WTC11 (cell line): ENCODE measurements around the gene CAMTA1. TPM values are rescaled to one million over a fixed set of nuclear protein-coding genes. Genes with fewer than 3 reads are reported as not detected.

Experiments
- ATAC-seq: fragments of 200-7000 bp; cut with Tn5 transposase; 2 replicates; pipeline ENCODE4 v1.10.0; 2021; ENCODE audit warnings: mild to moderate bottlenecking, moderate library complexity
- CTCF ChIA-PET: fragments of 300-600 bp; sonication (Branson Sonifier 250); formaldehyde crosslinking; loops from one replicate; lab custom pipeline; 2021; ENCODE audit warnings: antibody characterized with exemption; lab: Charles Lee
- POLR2A ChIA-PET: fragments of 350-600 bp; sonication (Branson Sonifier 250); formaldehyde crosslinking; loops from one replicate; lab custom pipeline; 2021; ENCODE audit warnings: antibody characterized with exemption; lab: Charles Lee
- DNase-seq: peaks from one replicate; pipeline ENCODE4 v3.0.0; 2021; ENCODE audit warnings: low spot score
- H3K27ac Mint-ChIP-seq: 2 replicates; pipeline ENCODE4 v1.8.0; 2021; ENCODE audit warnings: mixed read lengths
- H3K27me3 Mint-ChIP-seq: 2 replicates; pipeline ENCODE4 v1.8.0; 2021; ENCODE audit warnings: low read depth, mild to moderate bottlenecking, moderate library complexity, mixed read lengths
- H3K36me3 Mint-ChIP-seq: 2 replicates; pipeline ENCODE4 v1.8.0; 2021; ENCODE audit warnings: mixed read lengths
- H3K4me1 Mint-ChIP-seq: 2 replicates; pipeline ENCODE4 v1.8.0; 2022; ENCODE audit warnings: mixed read lengths
- H3K4me3 Mint-ChIP-seq: 2 replicates; pipeline ENCODE4 v1.8.0; 2021; ENCODE audit warnings: mild to moderate bottlenecking, moderate library complexity, mixed read lengths
- H3K9me3 Mint-ChIP-seq: 2 replicates; pipeline ENCODE4 v1.8.0; 2021; ENCODE audit warnings: mixed read lengths
- AR ChIP-seq: fragments of 250-450 bp; sonication (Bioruptor Pico); IDR thresholded peaks from 2 replicates; pipeline ENCODE4 v1.9.0; 2021; ENCODE audit warnings: mild to moderate bottlenecking
- ATF6 ChIP-seq: sonication (generic); formaldehyde crosslinking; IDR thresholded peaks from 2 replicates; pipeline ENCODE4 v1.8.1; 2023; ENCODE audit warnings: mild to moderate bottlenecking, missing genetic modification reagents
- CDX4 ChIP-seq: fragments of 250-450 bp; sonication (Bioruptor Pico); IDR thresholded peaks from 2 replicates; pipeline ENCODE4 v1.9.0; 2021; ENCODE audit warnings: moderate library complexity, mild to moderate bottlenecking, inconsistent platforms, borderline replicate concordance
- E2F1 ChIP-seq: sonication (generic); formaldehyde crosslinking; IDR thresholded peaks from 2 replicates; pipeline ENCODE4 v1.8.0; 2022; ENCODE audit warnings: mild to moderate bottlenecking, missing genetic modification reagents
- ESRRA ChIP-seq: sonication (generic); formaldehyde crosslinking; IDR thresholded peaks from 2 replicates; pipeline ENCODE4 v1.8.1; 2022; ENCODE audit warnings: mild to moderate bottlenecking, missing genetic modification reagents, borderline replicate concordance
- GRHL2 ChIP-seq: fragments of 250-450 bp; sonication (Bioruptor Pico); IDR thresholded peaks from 2 replicates; pipeline ENCODE4 v1.8.0; 2022; ENCODE audit warnings: mild to moderate bottlenecking, moderate library complexity; ENCODE audit not compliant: insufficient replicate concordance, severe bottlenecking
- MAX ChIP-seq: sonication (generic); formaldehyde crosslinking; IDR thresholded peaks from 2 replicates; pipeline ENCODE4 v1.8.0; 2022; ENCODE audit warnings: mild to moderate bottlenecking, missing genetic modification reagents
- NFATC4 ChIP-seq: fragments of 250-450 bp; sonication (Bioruptor Pico); IDR thresholded peaks from 2 replicates; pipeline ENCODE4 v1.9.0; 2021; ENCODE audit warnings: mild to moderate bottlenecking
- NR3C1 ChIP-seq: sonication (generic); formaldehyde crosslinking; conservative IDR thresholded peaks from 2 replicates; pipeline ENCODE4 v1.8.1; 2023; ENCODE audit warnings: low read depth, mild to moderate bottlenecking, missing genetic modification reagents
- OVOL2 ChIP-seq: fragments of 250-450 bp; sonication (Bioruptor Pico); IDR thresholded peaks from 2 replicates; pipeline ENCODE4 v1.9.0; 2021; ENCODE audit warnings: mild to moderate bottlenecking, borderline replicate concordance
- SMAD4 ChIP-seq: sonication (generic); formaldehyde crosslinking; IDR thresholded peaks from 2 replicates; pipeline ENCODE4 v1.8.0; 2022; ENCODE audit warnings: mild to moderate bottlenecking, missing genetic modification reagents
- STAT6 ChIP-seq: sonication (generic); formaldehyde crosslinking; conservative IDR thresholded peaks from 2 replicates; pipeline ENCODE4 v1.8.1; 2023; ENCODE audit warnings: mild to moderate bottlenecking, low read depth, missing genetic modification reagents, moderate library complexity
- USF2 ChIP-seq: sonication (generic); formaldehyde crosslinking; IDR thresholded peaks from 2 replicates; pipeline ENCODE4 v1.8.1; 2023; ENCODE audit warnings: mild to moderate bottlenecking, missing genetic modification reagents, moderate library complexity
- ZBTB43 ChIP-seq: sonication (generic); formaldehyde crosslinking; IDR thresholded peaks from 2 replicates; pipeline ENCODE4 v1.8.1; 2023; ENCODE audit warnings: mild to moderate bottlenecking, missing genetic modification reagents
- ZNF219 ChIP-seq: sonication (generic); formaldehyde crosslinking; IDR thresholded peaks from 2 replicates; pipeline ENCODE4 v1.8.0; 2023; ENCODE audit warnings: missing genetic modification reagents, mild to moderate bottlenecking, borderline replicate concordance
- ZNF416 ChIP-seq: fragments of 250-450 bp; sonication (Bioruptor Pico); IDR thresholded peaks from 2 replicates; pipeline ENCODE4 v1.9.0; 2021; ENCODE audit warnings: mild to moderate bottlenecking, inconsistent platforms
- ZNF425 ChIP-seq: fragments of 250-450 bp; sonication (Bioruptor Pico); conservative IDR thresholded peaks from 2 replicates; pipeline ENCODE4 v1.9.0; 2021; ENCODE audit warnings: mild to moderate bottlenecking
- ZNF671 ChIP-seq: fragments of 250-450 bp; sonication (Bioruptor Pico); IDR thresholded peaks from 2 replicates; pipeline ENCODE4 v1.8.0; 2021; ENCODE audit warnings: mild to moderate bottlenecking
- total RNA-seq: library from RNA; stranded (reverse); gene quantifications from 3 replicates; pipeline ENCODE4 v1.2.3, GENCODE V29; 2021

The CAMTA1 gene
- total RNA-seq, 1 experiment from 2014 or later: 86.4 TPM

GRCh38 chr1:7375329-7375728 lies 590.1 kb downstream of the CAMTA1 start:
- TF ChIP-seq ZNF671 (CRISPR knock-in tag): no peak
- TF ChIP-seq ZNF425 (CRISPR knock-in tag): no peak
- no peak for TF ChIP-seq OVOL2 (CRISPR knock-in tag)
- TF ChIP-seq ATF6: no peak
- TF ChIP-seq ZNF219: no peak
- TF ChIP-seq NR3C1 (CRISPR knock-in tag): no peak
- TF ChIP-seq NFATC4: no peak
- TF ChIP-seq ESRRA (CRISPR knock-in tag): no peak
- no peak for TF ChIP-seq ZNF416
- no peak for TF ChIP-seq AR (CRISPR knock-in tag)
- TF ChIP-seq GRHL2 (CRISPR knock-in tag): no peak
- TF ChIP-seq MAX (CRISPR knock-in tag): no peak
- no peak for TF ChIP-seq USF2
- TF ChIP-seq E2F1: no peak
- no peak for TF ChIP-seq STAT6
- no peak for TF ChIP-seq ZBTB43 (CRISPR knock-in tag)
- no peak for TF ChIP-seq SMAD4
- TF ChIP-seq CDX4: no peak
- Mint-ChIP-seq H3K4me3 (no peak overlapping the region), H3K27me3 (no peaks in the 10 kb centered on the region), H3K27ac (no peak overlapping the region), H3K36me3 (no peaks in the 10 kb centered on the region), H3K9me3 (no peaks in the 10 kb centered on the region), H3K4me1 (peaks cover 40% of the 10 kb centered on the region)
- ATAC-seq (no peak), DNase-seq (no peak)
- ChIA-PET CTCF (no interaction called here), POLR2A (no interaction called here)
